GM19463 (cell line): Measurements from ENCODE around the gene ARPC2.

ENCODE experiments used
- ATAC-seq: cut with Tn5 transposase; IDR thresholded peaks from one replicate; pipeline ENCODE4 v1.9.1; 2021; ENCODE audit warnings: mild to moderate bottlenecking, moderate library complexity; ENCODE audit not compliant: unreplicated experiment

ARPC2 gene

DNA sequence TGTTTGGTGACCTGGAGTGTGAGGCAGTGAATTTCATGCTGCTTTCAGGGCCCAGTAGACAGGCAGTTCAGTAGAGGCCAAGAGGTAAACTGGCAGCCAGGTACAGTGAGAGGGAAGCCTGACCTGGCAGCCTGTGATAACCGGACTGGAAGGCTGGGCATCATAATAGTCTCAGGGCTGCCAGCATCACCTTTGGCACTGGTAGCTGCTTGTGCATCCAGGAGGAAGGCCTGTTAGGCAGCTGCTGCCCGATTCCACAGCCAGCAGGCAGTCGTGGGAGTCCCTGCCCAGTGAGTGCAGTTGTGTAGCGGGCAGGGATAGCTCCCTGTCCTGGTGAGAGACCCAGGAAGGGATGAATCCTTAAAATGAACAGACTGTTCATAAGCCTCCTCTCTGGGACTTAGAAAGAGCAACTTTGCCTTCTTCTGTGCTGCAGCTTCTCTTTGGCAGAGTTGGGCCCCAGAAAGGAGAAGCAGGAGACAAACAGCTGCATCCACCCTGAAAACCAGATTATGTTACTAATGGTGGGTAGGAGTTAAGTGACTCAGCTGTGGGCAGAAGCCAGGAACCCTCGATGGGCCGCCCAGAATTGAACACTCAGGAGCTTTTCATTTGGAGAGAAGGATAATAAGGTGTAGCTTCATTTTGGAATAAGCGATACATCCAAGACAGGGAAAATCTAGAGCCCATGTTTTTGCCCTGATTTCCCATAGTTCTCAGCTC lies 35.7 kb downstream of the ARPC2 start:
- ATAC-seq: no peak

DNA sequence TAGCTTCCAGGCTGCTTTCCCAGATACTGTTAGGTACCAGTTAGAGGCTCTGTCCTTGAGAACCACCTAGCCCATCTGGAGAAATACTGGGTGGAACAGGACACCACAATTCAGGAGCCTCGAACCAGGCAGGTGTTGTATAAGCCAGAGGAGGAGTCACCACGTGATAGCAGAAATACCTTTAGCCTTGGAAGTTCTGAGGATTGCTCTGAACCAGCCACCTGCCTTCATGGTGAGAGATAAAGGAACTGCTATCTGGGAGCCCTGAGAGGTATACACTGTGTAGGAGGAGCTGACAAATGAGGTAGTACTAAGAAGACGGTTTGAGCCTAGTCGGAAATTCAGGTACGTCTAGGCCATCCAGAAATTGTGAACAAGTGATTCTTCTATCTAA lies 36.2 kb downstream of the ARPC2 start:
- no peak for ATAC-seq

DNA sequence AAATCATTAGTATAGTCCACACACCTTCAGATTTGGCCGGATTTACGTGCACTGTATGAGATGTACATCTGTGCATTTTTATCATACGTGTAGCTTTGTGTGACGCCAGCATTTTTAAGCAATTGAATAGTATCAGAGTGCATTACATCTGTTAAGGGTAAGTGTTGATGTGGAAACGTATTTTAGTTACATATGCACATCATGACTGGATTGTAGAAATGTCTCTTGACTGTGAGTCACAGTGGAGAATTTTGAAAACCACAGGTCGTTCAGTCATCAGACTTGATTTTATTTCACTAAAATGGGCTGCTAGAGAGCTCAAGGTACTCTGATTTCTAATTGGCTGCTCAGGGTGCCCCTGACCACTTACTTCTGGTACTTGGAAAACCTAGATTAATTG lies 38.5 kb downstream of the ARPC2 start:
- ATAC-seq: no peak

DNA sequence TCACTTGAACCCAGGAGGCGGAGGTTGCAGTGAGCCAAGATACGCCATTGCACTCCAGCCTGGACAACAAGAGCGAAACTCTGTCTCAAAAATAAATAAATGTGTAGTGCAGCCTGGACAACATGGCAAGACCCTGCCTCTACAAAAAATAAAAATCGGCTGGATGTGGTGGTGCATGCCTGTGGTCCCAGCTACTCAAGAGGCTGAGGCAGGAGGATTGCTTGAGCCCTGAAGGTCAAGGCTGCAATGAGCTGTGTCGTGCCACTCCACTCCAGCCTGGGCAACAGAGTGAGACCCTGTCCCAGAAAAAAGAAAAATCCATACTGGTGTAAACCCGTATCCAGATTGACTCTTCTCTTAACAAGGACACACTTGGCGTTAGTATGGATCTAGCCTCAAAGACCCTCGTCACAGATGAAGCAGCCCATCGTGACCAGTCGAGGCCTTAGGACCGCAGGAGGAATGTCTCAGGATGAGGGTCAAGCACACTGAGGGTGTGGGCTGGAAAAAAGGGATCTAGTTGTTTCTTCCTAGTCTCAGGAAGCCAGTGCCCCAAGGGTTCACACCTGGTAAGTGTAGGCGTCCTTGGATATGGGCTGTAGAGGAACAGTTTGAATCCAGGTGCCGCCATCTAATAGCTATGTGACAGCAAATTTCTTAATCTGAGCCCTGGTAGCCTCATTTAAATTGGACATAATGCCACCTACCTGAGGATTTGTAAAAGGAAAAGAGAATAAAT lies 39.8 kb downstream of the ARPC2 start:
- ATAC-seq: no peak

GRCh38 chr2:218257390-218257981 lies 40.5 kb downstream of the ARPC2 start:
- ATAC-seq: peak; percentile 80

DNA sequence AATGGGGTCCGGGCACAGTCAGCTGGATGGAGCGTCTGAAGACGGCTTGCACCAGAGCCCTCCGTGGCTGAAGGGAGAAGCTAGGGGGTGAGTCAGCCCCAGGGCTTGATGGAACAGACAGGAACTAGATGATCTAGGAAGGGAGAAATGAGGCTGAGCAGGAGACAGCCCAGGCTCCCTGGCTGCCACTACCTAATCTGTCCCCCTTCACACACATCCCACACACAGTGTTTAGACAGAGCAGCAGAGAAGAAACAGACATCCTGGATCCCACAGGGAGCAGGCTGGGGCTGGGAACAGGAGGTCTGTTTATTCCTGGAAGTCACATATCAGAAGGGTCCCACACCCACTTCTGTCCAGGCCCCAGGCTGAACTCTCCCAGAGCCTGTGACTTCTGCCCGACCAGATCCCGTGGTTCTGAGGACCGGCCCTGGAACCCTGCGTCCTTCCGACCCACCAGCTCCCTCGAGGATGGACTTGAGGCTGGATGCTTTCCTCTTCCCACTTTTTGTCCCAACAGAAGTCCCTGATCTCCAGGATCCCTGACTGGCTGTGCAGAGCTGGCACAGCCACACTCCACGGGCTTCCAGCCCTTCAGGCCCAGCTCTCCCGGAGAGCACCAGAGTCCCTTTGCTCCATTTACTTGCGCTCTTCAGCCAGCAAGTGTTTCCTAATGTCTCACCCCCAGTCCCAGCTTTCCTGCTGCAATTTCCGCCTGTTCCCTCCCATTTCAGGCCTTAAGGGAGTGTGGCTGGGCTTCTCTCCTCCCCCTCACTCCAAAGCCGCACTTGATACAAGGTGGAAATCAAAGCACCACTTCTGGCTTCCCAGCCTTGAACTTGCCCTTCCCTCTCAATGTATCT lies 42.3 kb downstream of the ARPC2 start:
- no peak for ATAC-seq

DNA sequence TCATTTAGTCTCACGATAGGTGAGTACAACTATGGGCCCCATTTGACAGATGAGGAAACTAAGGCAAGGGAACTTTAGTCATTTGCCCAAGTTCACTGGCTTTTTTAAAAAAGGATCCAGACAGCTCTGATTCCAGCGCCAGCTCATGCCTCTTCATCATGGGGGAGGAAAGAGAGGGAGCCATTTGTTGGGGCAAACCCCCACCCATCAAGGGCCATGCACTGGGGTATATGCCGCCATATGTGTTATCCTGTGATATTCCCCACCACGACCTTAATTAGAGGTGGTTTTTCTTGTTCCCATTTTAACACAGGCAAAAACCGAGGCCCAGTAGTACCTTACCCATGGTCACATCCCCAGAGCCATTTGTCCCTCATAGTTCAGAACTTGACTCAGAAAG lies 43.2 kb downstream of the ARPC2 start:
- no peak for ATAC-seq

DNA sequence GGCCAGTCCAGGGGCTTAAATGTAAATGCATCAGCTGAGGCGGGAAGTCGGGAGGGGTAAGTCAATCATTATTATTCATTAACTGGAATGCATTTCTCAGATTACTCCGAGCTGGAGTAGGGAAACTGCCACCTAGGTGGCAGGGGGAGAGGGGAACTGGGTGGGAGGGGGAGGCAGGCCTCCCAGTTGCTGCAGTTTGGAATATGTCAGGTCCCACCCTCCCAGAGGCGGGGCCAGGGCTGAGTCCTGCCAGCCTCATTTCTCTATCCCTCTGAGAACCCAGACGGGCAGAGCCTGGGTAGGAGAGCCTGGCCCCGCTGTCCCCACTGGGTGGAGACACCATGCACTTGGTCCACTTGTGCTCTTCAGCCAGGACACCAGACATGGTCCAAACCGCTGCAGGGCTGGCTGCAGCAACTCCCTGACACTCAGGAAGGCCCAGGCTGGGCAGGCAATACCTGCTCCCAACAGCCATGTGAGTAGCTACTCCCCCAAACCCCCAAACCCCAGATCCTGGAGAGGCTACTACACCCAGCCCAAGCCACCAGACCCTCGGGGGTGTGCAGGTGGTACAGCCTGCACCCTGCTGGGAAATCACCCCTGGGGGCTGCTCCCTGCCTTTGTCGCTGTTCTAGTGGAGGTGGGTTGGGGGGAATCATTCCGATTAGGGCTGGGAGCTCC lies 43.9 kb downstream of the ARPC2 start, which contains the start of gene GPBAR1:
Gene GPBAR1, plus strand, starts transcription at position 274 of the 681 bp plus-strand sequence. CDS start 1,710 bp downstream, outside the sequence.
- no peak for ATAC-seq

DNA sequence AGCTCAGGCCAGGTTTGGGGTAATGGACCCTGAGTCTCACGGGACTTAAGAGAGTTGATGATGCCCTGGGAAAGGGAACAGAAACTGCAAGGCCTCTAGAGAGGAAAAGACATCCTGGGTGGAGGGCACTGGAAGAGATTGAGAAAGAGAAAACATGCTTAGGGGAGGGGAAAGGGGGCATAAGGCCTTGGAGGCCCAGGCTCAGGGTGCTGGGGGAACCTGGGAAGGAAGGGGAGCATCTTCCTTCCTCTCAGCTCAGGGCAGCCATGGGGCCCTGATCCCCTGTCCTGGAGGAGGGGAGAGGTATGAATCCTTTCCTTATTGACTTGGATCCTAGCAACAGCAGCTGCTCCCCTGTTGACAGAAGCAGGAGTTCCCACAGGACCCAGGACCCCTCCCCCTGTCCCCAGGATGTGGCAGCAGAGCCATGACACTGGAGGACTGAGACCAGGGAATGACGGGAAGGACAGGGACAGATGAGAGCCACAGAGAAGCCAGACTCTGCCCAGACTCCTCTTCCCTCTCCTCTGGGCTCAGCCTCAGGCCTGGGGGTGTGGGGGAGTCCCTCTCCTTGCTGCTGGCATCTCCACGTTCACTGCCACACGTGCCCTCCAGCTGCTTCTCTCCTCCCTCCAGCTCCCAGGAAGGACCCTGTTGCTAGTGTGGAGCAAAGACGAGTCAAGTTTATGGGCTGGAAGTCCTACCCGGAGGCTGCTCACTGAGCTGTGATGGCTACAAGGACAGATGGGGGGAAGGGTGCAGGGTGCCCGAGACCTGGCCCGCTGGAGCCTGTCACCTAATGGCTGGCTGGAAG lies 44.6 kb downstream of the ARPC2 start:
- ATAC-seq: no peak

DNA sequence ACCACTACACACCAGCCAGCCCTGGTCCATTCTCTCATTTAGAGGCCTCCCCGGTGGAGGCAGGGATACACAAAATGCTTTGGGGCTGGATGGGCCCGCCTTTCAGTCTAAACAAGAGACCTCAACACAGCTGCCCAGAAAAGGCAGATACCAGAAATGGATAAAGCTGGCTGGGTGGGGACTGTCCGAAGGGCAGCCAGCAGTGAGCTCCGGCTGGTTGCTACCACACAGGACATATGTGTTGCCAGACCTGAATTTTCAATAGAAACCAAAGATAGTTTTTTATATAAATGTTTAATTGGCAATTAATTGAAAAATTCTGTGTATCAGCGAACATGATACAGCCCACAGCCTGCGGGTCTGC lies 45.2 kb downstream of the ARPC2 start:
- ATAC-seq: no peak

- no peak for ATAC-seq
Observed at GRCh38 chr2:218262631-218263586, 45.9 kb downstream of the ARPC2 start.

DNA sequence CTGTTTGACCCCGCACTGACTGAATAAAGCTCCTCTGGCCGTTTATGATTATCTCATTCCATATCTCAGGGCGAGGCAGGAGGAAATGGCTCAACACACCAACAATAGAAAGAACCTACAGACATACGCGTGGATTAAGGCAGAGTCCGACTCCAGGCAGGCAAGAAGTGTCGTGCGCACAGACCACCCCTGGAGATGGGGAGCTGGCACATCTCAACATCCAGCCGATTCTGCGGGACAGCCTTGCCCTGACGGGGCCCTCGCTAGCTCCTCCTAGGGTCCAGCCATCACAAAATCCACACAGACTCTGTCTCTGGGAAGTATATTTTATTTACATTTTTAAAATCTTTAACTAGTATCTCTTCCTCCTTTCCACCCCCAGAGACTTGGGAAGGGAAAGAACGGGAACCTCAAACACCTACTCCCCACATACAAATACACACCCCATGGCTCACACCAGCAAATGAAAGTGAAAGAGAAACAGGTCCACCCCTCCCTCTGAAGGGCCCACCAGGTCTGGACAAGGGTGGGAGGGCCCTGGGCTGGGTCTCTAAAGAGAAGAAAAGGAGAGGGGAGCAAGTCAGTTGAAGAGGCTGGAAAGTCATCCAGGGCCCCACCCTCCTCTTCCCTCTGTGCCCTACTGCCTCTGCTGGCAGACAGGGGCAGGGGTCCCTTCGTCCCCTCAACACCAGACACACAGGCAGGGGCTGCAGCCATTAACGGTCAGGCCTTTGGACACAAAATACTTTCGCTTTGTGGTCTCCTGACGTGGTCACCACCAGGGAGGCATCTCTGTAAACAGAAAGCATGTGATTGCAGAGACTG lies 47.0 kb downstream of the ARPC2 start:
- no peak for ATAC-seq

DNA sequence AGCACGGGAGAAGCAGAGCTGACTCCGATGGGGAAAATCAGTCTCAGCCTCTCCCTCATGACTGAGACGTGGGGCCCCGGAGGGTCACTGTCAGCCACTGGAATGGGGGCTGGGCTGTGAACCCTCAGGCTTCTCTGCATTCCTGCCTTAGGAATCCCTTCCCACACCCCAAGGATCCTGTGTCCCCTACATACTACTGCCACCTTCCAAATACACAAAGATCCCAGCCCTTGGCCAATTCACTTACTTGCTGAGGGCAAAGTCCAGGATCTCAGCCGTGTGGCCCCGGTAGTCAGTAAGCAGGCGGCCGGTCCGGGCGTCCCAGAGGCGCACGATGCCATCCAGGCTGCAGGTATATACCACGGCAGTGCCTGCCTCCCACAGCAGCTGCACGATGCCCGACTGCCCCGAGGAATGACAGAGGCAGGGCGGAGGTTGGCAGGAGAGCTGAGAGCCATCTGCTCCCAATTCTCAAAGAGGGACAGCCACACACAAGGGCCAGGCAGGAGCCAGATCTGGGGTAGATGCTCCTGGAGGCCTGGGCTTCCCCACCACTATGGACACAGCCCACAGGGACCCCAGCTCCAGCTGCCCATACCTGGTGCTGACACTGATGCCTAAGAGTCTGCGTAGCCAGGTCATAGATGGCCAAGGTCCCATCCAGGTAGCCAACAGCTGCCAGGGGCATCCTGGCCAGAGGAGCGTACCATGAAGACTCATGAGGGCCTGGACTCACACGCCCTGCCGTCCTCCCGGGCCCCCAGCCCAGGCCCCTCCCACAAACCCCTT lies 48.0 kb downstream of the ARPC2 start:
- ATAC-seq: no peak

GRCh38 chr2:218265626-218266025 lies 48.6 kb downstream of the ARPC2 start:
- no peak for ATAC-seq

- no peak for ATAC-seq
Observed at GRCh38 chr2:218266316-218266979, 49.5 kb downstream of the ARPC2 start.

DNA sequence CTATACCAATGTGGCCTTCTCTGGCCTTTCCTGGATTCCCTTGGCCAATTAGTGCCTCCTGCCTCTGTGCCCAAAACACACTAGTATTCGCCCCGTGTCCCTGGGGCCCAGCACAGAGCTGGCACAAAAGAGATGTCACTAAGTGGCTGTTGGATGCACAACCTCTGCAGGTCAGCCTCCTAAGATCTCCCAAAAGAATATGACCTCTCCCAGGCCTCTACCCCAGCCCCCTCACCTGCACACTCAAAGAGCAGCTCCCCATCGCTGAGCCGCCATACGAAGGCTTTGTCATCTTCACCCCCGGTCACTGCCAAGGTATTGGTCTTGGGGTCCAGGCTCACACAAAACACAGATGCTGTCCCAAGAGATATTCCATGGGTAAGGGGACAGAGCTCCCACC lies 50.3 kb downstream of the ARPC2 start:
- ATAC-seq: no peak
